Mesendoderm (in vitro differentiated cells): ENCODE measurements around the gene PLXNB3.
A peak's percentile ranks its signal among the peaks of the same experiment; 100 is the strongest.
"Not testable (repeated sequence)": the region's sequence is repeated elsewhere in the genome, so short reads cannot be mapped to it uniquely, and the experiment has no call there.

Experiments
- DNase-seq: peaks from one replicate; pipeline ENCODE4 v3.0.0; 2013
- H2AK5ac ChIP-seq: 2 replicates; pipeline ENCODE4 v1.6.1; 2013; ENCODE audit warnings: low read length, inconsistent platforms
- H2BK120ac ChIP-seq: 2 replicates; pipeline ENCODE4 v1.6.1; 2013; ENCODE audit warnings: low read depth, mild to moderate bottlenecking, low read length, moderate library complexity, mixed read lengths
- H2BK15ac ChIP-seq: replicated peaks from 2 replicates; pipeline ENCODE4 v1.6.1; 2013; ENCODE audit warnings: low read depth, mild to moderate bottlenecking, moderate library complexity
- H2BK5ac ChIP-seq: 2 replicates; pipeline ENCODE4 v1.6.1; 2013; ENCODE audit warnings: low read length, inconsistent platforms
- H3K18ac ChIP-seq: 2 replicates; pipeline ENCODE4 v1.6.1; 2013; ENCODE audit warnings: mild to moderate bottlenecking, low read length, mixed read lengths
- H3K23ac ChIP-seq: one replicate; pipeline ENCODE4 v1.6.1; 2013; ENCODE audit warnings: low read length
- H3K27ac ChIP-seq: 2 replicates; pipeline ENCODE4 v1.5.1; 2013; ENCODE audit warnings: low read depth, mild to moderate bottlenecking, inconsistent platforms, low read length, moderate library complexity
- H3K27me3 ChIP-seq: 2 replicates; pipeline ENCODE4 v1.6.1; 2013; ENCODE audit warnings: low read length, control low read depth, mild to moderate bottlenecking, inconsistent platforms; ENCODE audit not compliant: insufficient read depth, poor library complexity
- H3K36me3 ChIP-seq: 2 replicates; pipeline ENCODE4 v1.6.1; 2013; ENCODE audit warnings: low read length, inconsistent platforms; ENCODE audit not compliant: control insufficient read depth, insufficient read depth
- H3K4ac ChIP-seq: one replicate; pipeline ENCODE4 v1.6.1; 2013; ENCODE audit warnings: low read depth, mild to moderate bottlenecking, low read length, moderate library complexity
- H3K4me1 ChIP-seq: 2 replicates; pipeline ENCODE4 v1.6.1; 2013; ENCODE audit warnings: low read depth, low read length, inconsistent platforms; ENCODE audit not compliant: control insufficient read depth
- H3K4me2 ChIP-seq: 2 replicates; pipeline ENCODE4 v1.6.1; 2013; ENCODE audit warnings: low read length
- H3K4me3 ChIP-seq: 2 replicates; pipeline ENCODE4 v1.5.1; 2013; ENCODE audit warnings: mild to moderate bottlenecking, low read length
- H3K56ac ChIP-seq: one replicate; pipeline ENCODE4 v1.6.1; 2013; ENCODE audit warnings: low read length
- H3K79me1 ChIP-seq: 2 replicates; pipeline ENCODE4 v1.6.1; 2013; ENCODE audit warnings: low read length, inconsistent platforms
- H3K79me2 ChIP-seq: 2 replicates; pipeline ENCODE4 v1.6.1; 2013; ENCODE audit warnings: mild to moderate bottlenecking, low read length; ENCODE audit not compliant: control insufficient read depth, insufficient read depth
- H3K9ac ChIP-seq: 2 replicates; pipeline ENCODE4 v1.6.1; 2013; ENCODE audit warnings: low read length, inconsistent platforms
- H4K5ac ChIP-seq: one replicate; pipeline ENCODE4 v1.6.1; 2013; ENCODE audit warnings: low read length
- H4K8ac ChIP-seq: one replicate; pipeline ENCODE4 v1.6.1; 2013; ENCODE audit warnings: low read depth, mild to moderate bottlenecking, control low read depth, low read length, moderate library complexity
- WGBS: extraction: QIAGEN DNeasy Blood & Tissue Kit; methylation state at CpG from one replicate; pipeline ENCODE4 v1.1.7; 2013; ENCODE audit warnings: low lambda C conversion rate, missing lambda C conversion rate; ENCODE audit not compliant: insufficient coverage; ENCODE audit errors: extremely low coverage; 5-methylcytosine and 5-hydroxymethylcytosine counted together

The PLXNB3 gene

GRCh38 chrX:153814591-153815315 is 50.7 kb downstream of the PLXNB3 start:
- H2AK5ac ChIP-seq, result no peak overlapping the region
- no peaks in the 10 kb centered on the region for H3K36me3 ChIP-seq
- H3K23ac ChIP-seq, result no peak overlapping the region
- no peak overlapping the region for H3K4me2 ChIP-seq
- no peak overlapping the region for H2BK5ac ChIP-seq
- H2BK15ac ChIP-seq, result no peak overlapping the region
- no peak overlapping the region for H2BK120ac ChIP-seq
- no peak overlapping the region for H3K56ac ChIP-seq
- H3K79me1 ChIP-seq, result no peaks in the 10 kb centered on the region
- no CpG with 5 or more reads among the region's 19 CpGs for WGBS
- H3K79me2 ChIP-seq, result peaks cover 23% of the 10 kb centered on the region
- H3K27ac ChIP-seq, result no peak overlapping the region
- no peak overlapping the region for H3K18ac ChIP-seq
- H3K27me3 ChIP-seq, result no peaks in the 10 kb centered on the region
- H4K8ac ChIP-seq, result no peak overlapping the region
- H3K4me1 ChIP-seq, result no peaks in the 10 kb centered on the region
- no peak overlapping the region for H3K9ac ChIP-seq
- no peak overlapping the region for H3K4me3 ChIP-seq
- H4K5ac ChIP-seq, result no peak overlapping the region
- no peak for DNase-seq
- H3K4ac ChIP-seq, result no peak overlapping the region

DNA sequence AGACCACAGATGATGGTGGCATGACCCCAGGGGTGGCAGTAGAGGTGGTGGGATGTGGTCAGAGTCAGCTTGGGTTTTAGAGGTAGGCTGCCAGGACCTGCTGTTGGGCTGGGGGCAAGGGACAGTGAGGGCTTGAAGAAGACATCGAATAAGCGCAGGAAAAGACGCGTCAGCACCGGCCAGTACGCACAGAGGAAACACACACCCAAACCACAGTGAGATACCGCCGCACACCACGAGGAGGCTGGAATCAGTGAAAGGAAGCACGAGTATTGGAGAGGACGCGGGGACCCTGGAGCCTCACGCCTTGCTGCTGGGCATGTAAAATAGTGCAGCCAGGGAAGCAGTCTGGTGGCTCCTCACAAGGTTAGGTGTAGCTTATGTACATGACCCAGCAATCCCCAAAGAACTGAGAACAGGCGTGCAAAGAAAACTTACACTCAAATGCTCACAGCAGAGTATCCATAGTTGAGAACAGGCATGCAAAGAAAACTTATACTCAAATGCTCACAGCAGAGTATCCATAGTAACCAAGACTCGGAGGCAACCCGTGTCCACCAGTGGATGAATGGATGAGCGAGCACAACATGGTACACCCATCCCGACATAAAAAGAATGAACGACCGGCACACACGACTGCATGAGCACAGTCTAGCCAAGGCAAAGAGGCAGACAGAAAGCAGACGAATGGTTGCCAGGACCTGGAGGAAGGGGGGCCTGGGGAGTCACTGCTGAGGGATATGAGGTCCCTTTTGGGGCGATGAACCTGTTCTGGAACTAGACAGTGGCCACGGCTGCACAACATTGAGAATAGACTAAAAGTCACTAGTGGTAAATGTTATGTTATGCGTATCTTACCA is 53.0 kb downstream of the PLXNB3 start:
- Histone ChIP-seq H3K23ac (no peak overlapping the region), H3K4ac (no peak overlapping the region), H2BK15ac (no peak overlapping the region), H3K27me3 (no peaks in the 10 kb centered on the region), H2BK120ac (no peak overlapping the region), H3K79me1 (no peaks in the 10 kb centered on the region), H3K56ac (no peak overlapping the region), H3K4me3 (no peak overlapping the region), H2BK5ac (no peak overlapping the region), H3K79me2 (peaks cover 19% of the 10 kb centered on the region), H4K8ac (no peak overlapping the region), H3K4me2 (no peak overlapping the region), H3K9ac (no peak overlapping the region), H3K18ac (no peak overlapping the region), H2AK5ac (no peak overlapping the region), H4K5ac (no peak overlapping the region), H3K27ac (no peak overlapping the region), H3K4me1 (no peaks in the 10 kb centered on the region), H3K36me3 (no peaks in the 10 kb centered on the region)
- no peak for DNase-seq
- WGBS, result no CpG with 5 or more reads among the region's 25 CpGs

- not testable (repeated sequence) for H3K56ac ChIP-seq, H3K9ac ChIP-seq, H3K27ac ChIP-seq, H3K4me1 ChIP-seq, H3K4me2 ChIP-seq, DNase-seq, H3K4me3 ChIP-seq, H2AK5ac ChIP-seq, H3K36me3 ChIP-seq, H2BK15ac ChIP-seq, H3K79me1 ChIP-seq, H3K27me3 ChIP-seq, H4K8ac ChIP-seq, H3K4ac ChIP-seq, H2BK5ac ChIP-seq, H4K5ac ChIP-seq, H2BK120ac ChIP-seq, H3K18ac ChIP-seq, H3K23ac ChIP-seq
- WGBS, result no CpG with 5 or more reads among the region's 9 CpGs
- peaks cover 17% of the 10 kb centered on the region for H3K79me2 ChIP-seq
Observed at GRCh38 chrX:153818064-153818463, 54.0 kb downstream of the PLXNB3 start.

DNA sequence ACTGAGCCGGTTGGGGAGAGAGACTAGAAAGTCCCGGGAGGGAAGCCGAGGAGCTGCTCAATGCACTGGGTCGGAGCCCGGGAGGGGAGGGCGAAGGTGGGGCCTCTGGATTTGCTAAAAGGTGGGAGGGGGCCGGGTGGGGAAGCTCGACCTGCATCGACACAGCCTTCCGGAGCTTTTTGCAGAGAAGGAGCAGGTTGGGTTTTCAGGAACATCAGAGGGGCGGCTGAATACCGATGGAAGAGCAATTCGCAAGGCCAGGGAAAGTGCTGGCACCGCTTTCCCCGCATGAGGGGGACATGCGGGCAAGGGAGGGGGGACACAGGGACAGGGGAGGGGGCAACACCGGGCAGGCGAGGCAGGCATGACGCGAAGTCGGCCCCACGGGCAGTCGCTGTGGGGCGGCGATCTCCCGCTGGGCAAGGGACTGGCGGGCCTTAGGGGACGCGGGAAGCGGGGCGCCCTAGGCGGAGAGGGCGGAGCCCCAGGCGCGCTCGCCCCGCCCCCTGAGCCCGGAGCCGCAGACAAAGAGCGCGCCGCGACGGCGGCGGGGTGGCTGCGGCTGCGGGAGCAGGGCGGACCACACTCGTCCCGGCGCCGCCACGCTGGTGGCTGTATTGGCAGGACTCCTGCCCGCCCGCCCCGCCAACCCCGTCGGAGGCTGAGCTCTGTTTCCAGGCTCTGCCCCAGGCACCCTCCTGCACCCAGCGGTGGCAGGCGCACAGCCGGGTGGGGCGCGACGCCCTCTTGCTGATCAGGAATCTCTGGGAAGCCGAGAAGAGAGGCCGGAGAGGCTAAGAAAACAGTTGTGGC is 54.7 kb downstream of the PLXNB3 start:
- Histone ChIP-seq H3K4me1 (no peaks in the 10 kb centered on the region), H2BK120ac (no peak overlapping the region), H3K36me3 (no peaks in the 10 kb centered on the region), H3K27ac (peak overlapping the region; percentile 52), H3K79me1 (no peaks in the 10 kb centered on the region), H4K5ac (no peak overlapping the region), H3K27me3 (no peaks in the 10 kb centered on the region), H3K4ac (peak overlapping the region; percentile 57), H3K4me3 (no peak overlapping the region), H4K8ac (no peak overlapping the region), H2BK5ac (no peak overlapping the region), H3K9ac (peak overlapping the region; percentile 75), H3K23ac (no peak overlapping the region), H3K79me2 (peaks cover 18% of the 10 kb centered on the region), H2BK15ac (no peak overlapping the region), H2AK5ac (no peak overlapping the region), H3K4me2 (peak overlapping the region; percentile 44), H3K18ac (no peak overlapping the region), H3K56ac (peak overlapping the region; percentile 86)
- WGBS, result no CpG with 5 or more reads among the region's 67 CpGs
- DNase-seq, result peak; percentile 66

- peak overlapping the region; percentile 86 for H3K56ac ChIP-seq
- H4K5ac ChIP-seq, result no peak overlapping the region
- peak overlapping the region; percentile 36 for H3K4me2 ChIP-seq
- no peak overlapping the region for H3K4me3 ChIP-seq
- no peaks in the 10 kb centered on the region for H3K4me1 ChIP-seq
- H3K23ac ChIP-seq, result no peak overlapping the region
- peak overlapping the region; percentile 75 for H3K9ac ChIP-seq
- no CpG with 5 or more reads among the region's 23 CpGs for WGBS
- no peak overlapping the region for H2BK120ac ChIP-seq
- H2AK5ac ChIP-seq, result no peak overlapping the region
- H3K18ac ChIP-seq, result peak overlapping the region; percentile 43
- peaks cover 24% of the 10 kb centered on the region for H3K79me2 ChIP-seq
- DNase-seq, result peak; percentile 54
- H2BK15ac ChIP-seq, result no peak overlapping the region
- peak overlapping the region; percentile 52 for H3K27ac ChIP-seq
- H3K79me1 ChIP-seq, result no peaks in the 10 kb centered on the region
- no peak overlapping the region for H4K8ac ChIP-seq
- H2BK5ac ChIP-seq, result no peak overlapping the region
- H3K4ac ChIP-seq, result peak overlapping the region; percentile 57
- H3K36me3 ChIP-seq, result no peaks in the 10 kb centered on the region
- H3K27me3 ChIP-seq, result no peaks in the 10 kb centered on the region
Observed at GRCh38 chrX:153819384-153820040, 55.5 kb downstream of the PLXNB3 start.
